ENCODE measurements around the gene RASGEF1B.

The RASGEF1B gene

GRCh38 chr4:81431971-81432370, 39.7 kb downstream of the RASGEF1B start:
- H3K4me3 ChIP-seq (ENCODE audit: low read depth, low read length), result no peak overlapping the region
- H3K27ac ChIP-seq, result no peak overlapping the region
- DNase-seq, result no peak
- no peaks in the 10 kb centered on the region for H3K36me3 ChIP-seq (replicated peaks)
- no peak for TF ChIP-seq CTCF (IDR thresholded peaks at IDR 0.05; ENCODE audit: low read depth, low read length, missing control alignments)
- H3K27me3 ChIP-seq (replicated peaks), result no peaks in the 10 kb centered on the region
- in situ Hi-C loops (cut with HindIII; ENCODE audit: low pct_ligation_motif_present, low sequenced_read_pairs), result no loop called here

GRCh38 chr4:81429607-81430006, 42.1 kb downstream of the RASGEF1B start:
- TF ChIP-seq CTCF (IDR thresholded peaks at IDR 0.05; ENCODE audit: low read depth, low read length, missing control alignments), result no peak
- DNase-seq, result no peak
- Histone ChIP-seq H3K27me3 (replicated peaks) (no peaks in the 10 kb centered on the region), H3K27ac (no peak overlapping the region), H3K36me3 (replicated peaks) (no peaks in the 10 kb centered on the region), H3K4me3 (ENCODE audit: low read depth, low read length) (no peak overlapping the region)
- in situ Hi-C loops (cut with HindIII; ENCODE audit: low pct_ligation_motif_present, low sequenced_read_pairs), result no loop called here

- DNase-seq, result no peak
- H3K4me3 ChIP-seq (ENCODE audit: low read depth, low read length), result no peak overlapping the region
- no peaks in the 10 kb centered on the region for H3K36me3 ChIP-seq (replicated peaks)
- no peak for TF ChIP-seq CTCF (IDR thresholded peaks at IDR 0.05; ENCODE audit: low read depth, low read length, missing control alignments)
- in situ Hi-C loops (cut with HindIII; ENCODE audit: low pct_ligation_motif_present, low sequenced_read_pairs), result no loop called here
- H3K27me3 ChIP-seq (replicated peaks), result no peaks in the 10 kb centered on the region
- no peak overlapping the region for H3K27ac ChIP-seq
Measured at GRCh38 chr4:81429031-81429430, 42.7 kb downstream of the RASGEF1B start.

- in situ Hi-C loops (cut with HindIII; ENCODE audit: low pct_ligation_motif_present, low sequenced_read_pairs), result no loop called here
- H3K27ac ChIP-seq, result no peak overlapping the region
- no peaks in the 10 kb centered on the region for H3K27me3 ChIP-seq (replicated peaks)
Measured at GRCh38 chr4:81428002-81428401, 43.7 kb downstream of the RASGEF1B start.

GRCh38 chr4:81427344-81427821, 44.3 kb downstream of the RASGEF1B start:
- Histone ChIP-seq H3K27ac (no peak overlapping the region), H3K36me3 (replicated peaks) (no peaks in the 10 kb centered on the region), H3K27me3 (replicated peaks) (no peaks in the 10 kb centered on the region), H3K4me3 (ENCODE audit: low read depth, low read length) (no peak overlapping the region)
- TF ChIP-seq CTCF (IDR thresholded peaks at IDR 0.05; ENCODE audit: low read depth, low read length, missing control alignments), result no peak
- peak; percentile 2 for DNase-seq
- in situ Hi-C loops (cut with HindIII; ENCODE audit: low pct_ligation_motif_present, low sequenced_read_pairs), result no loop called here

More at GRCh38 chr4:81428002-81428401, 43.7 kb downstream of the RASGEF1B start:
- Histone ChIP-seq H3K4me3 (ENCODE audit: low read depth, low read length) (no peak overlapping the region), H3K36me3 (replicated peaks) (no peaks in the 10 kb centered on the region)
- no peak for DNase-seq
- TF ChIP-seq CTCF (IDR thresholded peaks at IDR 0.05; ENCODE audit: low read depth, low read length, missing control alignments), result no peak

GRCh38 chr4:81426770-81427289, 44.9 kb downstream of the RASGEF1B start:
- no peak for DNase-seq
- in situ Hi-C loops (cut with HindIII; ENCODE audit: low pct_ligation_motif_present, low sequenced_read_pairs), result no loop called here
- Histone ChIP-seq H3K4me3 (ENCODE audit: low read depth, low read length) (no peak overlapping the region), H3K27me3 (replicated peaks) (no peaks in the 10 kb centered on the region), H3K27ac (no peak overlapping the region), H3K36me3 (replicated peaks) (no peaks in the 10 kb centered on the region)
- no peak for TF ChIP-seq CTCF (IDR thresholded peaks at IDR 0.05; ENCODE audit: low read depth, low read length, missing control alignments)

All from brain microvascular endothelial cell (primary cell).